ENCODE results near the gene BDKRB1.

- TF ChIP-seq CTCF (IDR thresholded peaks at IDR 0.05 in 8 of 11, conservative IDR thresholded peaks at IDR 0.05 in 3 of 11) (no peak), POLR2A (IDR thresholded peaks at IDR 0.05) (no peak)
Measured at GRCh38 chr14:96297997-96298515, 42.0 kb downstream of the BDKRB1 start.
